A549 (cell line): ENCODE results near the gene ANXA8. TPM values are rescaled to one million over a fixed set of nuclear protein-coding genes. Genes with fewer than 3 reads are reported as not detected.

Experiments
- ATAC-seq, 2 experiments: fragments of 200-7000 bp in 1 of 2; fragments of >200 bp in 1 of 2; cut with Nextera tagmentation in 1 of 2; cut with Tn5 transposase in 1 of 2; 3 replicates each; pipeline versions ENCODE4 v1.8.0 to v1.9.1; 2018 to 2020; ENCODE audit warnings: mild to moderate bottlenecking in 1 of 2, moderate library complexity in 1 of 2
- CTCF ChIA-PET: fragments of 300-600 bp; sonication (Branson Sonifier 250); formaldehyde crosslinking; extraction: SDS; loops from one replicate; lab custom pipeline; 2021; ENCODE audit warnings: antibody characterized with exemption, inconsistent platforms; lab: Yijun Ruan, JAX
- POLR2A ChIA-PET: fragments of 350-600 bp; formaldehyde crosslinking; extraction: SDS; loops from one replicate; lab custom pipeline; 2021; ENCODE audit warnings: antibody characterized with exemption, inconsistent platforms; lab: Yijun Ruan, JAX
- DNase-seq, 2 experiments: peaks; one replicate each; pipeline versions ENCODE4 v3.0.0 to v3.0.0-alpha.2; 2011 to 2016; ENCODE audit warnings: low read depth in 1 of 2, low spot score in 1 of 2
- FAIRE-seq: peaks from 2 replicates; lab custom pipeline; 2011; peaks lifted over from hg19 to GRCh38; lab: Jason Lieb, UNC
- H3K27ac ChIP-seq, 2 experiments: fragments of >200 bp; sonication (Bioruptor Twin); formaldehyde crosslinking; 3 replicates each; pipeline ENCODE4 v1.5.1; 2016 to 2017
- H3K4me1 ChIP-seq: fragments of >200 bp; sonication (Bioruptor Twin); formaldehyde crosslinking; 3 replicates; pipeline ENCODE4 v1.6.1; 2016
- H3K4me2 ChIP-seq: fragments of >200 bp; sonication (Bioruptor Twin); formaldehyde crosslinking; 3 replicates; pipeline ENCODE4 v1.6.1; 2016
- H3K4me3 ChIP-seq: fragments of >200 bp; sonication (Bioruptor Twin); formaldehyde crosslinking; 3 replicates; pipeline ENCODE4 v1.5.1; 2016
- H3K9me3 ChIP-seq: fragments of >200 bp; sonication (Bioruptor Twin); formaldehyde crosslinking; 3 replicates; pipeline ENCODE4 v1.6.1; 2016
- E2F6 ChIP-seq: IDR thresholded peaks from 2 replicates; pipeline ENCODE4 v1.6.1; 2012; ENCODE audit warnings: low read depth, borderline replicate concordance
- EHF ChIP-seq: fragments of 250-450 bp; sonication (Bioruptor Pico); IDR thresholded peaks from 2 replicates; pipeline ENCODE4 v1.5.0; 2020; ENCODE audit warnings: mild to moderate bottlenecking
- FOSL2 ChIP-seq, 2 experiments: fragments of 450-650 bp in 1 of 2; fragments of >200 bp in 1 of 2; sonication (Bioruptor Twin) in 1 of 2; formaldehyde crosslinking; IDR thresholded peaks; 2 replicates each; pipeline versions ENCODE4 v1.5.0 to v1.6.1; 2016 to 2020; ENCODE audit warnings: mild to moderate bottlenecking in 1 of 2, moderate library complexity in 1 of 2
- HDAC2 ChIP-seq: fragments of 200-600 bp; sonication (generic); IDR thresholded peaks from 2 replicates; pipeline ENCODE4 v1.6.1; 2016
- HEYL ChIP-seq: fragments of 250-450 bp; sonication (Bioruptor Pico); IDR thresholded peaks from 2 replicates; pipeline ENCODE4 v1.8.0; 2021; ENCODE audit warnings: mild to moderate bottlenecking, moderate library complexity
- MAZ ChIP-seq: fragments of 150-350 bp; IDR thresholded peaks from 2 replicates; pipeline ENCODE4 v1.6.1; 2014; ENCODE audit warnings: antibody characterized with exemption, low read depth, low read length, borderline replicate concordance
- MYC ChIP-seq: IDR thresholded peaks from 2 replicates; pipeline ENCODE4 v1.6.1; 2012; ENCODE audit warnings: mild to moderate bottlenecking, inconsistent platforms, low read length, improper control_type of control experiment, borderline replicate concordance
- NFE2L2 ChIP-seq: fragments of 150-350 bp; conservative IDR thresholded peaks from 2 replicates; pipeline ENCODE4 v1.6.1; 2014; ENCODE audit warnings: low read length
- POLR2A ChIP-seq: IDR thresholded peaks from 2 replicates; pipeline ENCODE4 v1.6.1; 2012; ENCODE audit warnings: mild to moderate bottlenecking, low read length
- POLR2AphosphoS2 ChIP-seq: conservative IDR thresholded peaks from 2 replicates; pipeline ENCODE4 v1.6.1; 2012; ENCODE audit warnings: low read length, improper control_type of control experiment, inconsistent platforms
- RARB ChIP-seq: fragments of 250-450 bp; sonication (Bioruptor Pico); IDR thresholded peaks from 2 replicates; pipeline ENCODE4 v1.8.0; 2021; ENCODE audit warnings: mild to moderate bottlenecking, moderate library complexity
- RCOR1 ChIP-seq: fragments of 150-350 bp; IDR thresholded peaks from 2 replicates; pipeline ENCODE4 v1.6.1; 2014; ENCODE audit warnings: antibody characterized with exemption, low read length, low read depth
- REST ChIP-seq: fragments of 200-600 bp; sonication (generic); IDR thresholded peaks from 2 replicates; pipeline ENCODE4 v1.6.1; 2016; ENCODE audit warnings: antibody characterized with exemption, mild to moderate bottlenecking, moderate library complexity
- SREBF2 ChIP-seq: fragments of 450-650 bp; IDR thresholded peaks from 2 replicates; pipeline ENCODE4 v1.6.1; 2014; ENCODE audit warnings: mild to moderate bottlenecking, moderate library complexity
- ZC3H11A ChIP-seq: fragments of 450-650 bp; IDR thresholded peaks from 2 replicates; pipeline ENCODE4 v1.6.1; 2014; ENCODE audit warnings: antibody characterized with exemption, mild to moderate bottlenecking
- ZFP36 ChIP-seq: fragments of 450-650 bp; IDR thresholded peaks from 2 replicates; pipeline ENCODE4 v1.6.1; 2014; ENCODE audit warnings: borderline replicate concordance; ENCODE audit not compliant: partially characterized antibody
- WGBS: methylation state at CpG from one replicate; pipeline ENCODE4 v1.1.6; 2017; ENCODE audit errors: missing lambda C conversion rate; 5-methylcytosine and 5-hydroxymethylcytosine counted together
- polyA plus RNA-seq, 4 experiments: library from polyadenylated mRNA; depleted of rRNA in 3 of 4; stranded (reverse); fragments of >200 nt; fragmentation: RNase III in 1 of 4; extraction: RNeasy Plus Mini Kit Qiagen cat#74134 plus additional on column Dnase treatment in 1 of 4; gene quantifications; 2 replicates in 3 of 4; 3 replicates in 1 of 4; pipeline ENCODE4 v1.2.3, GENCODE V29; 2011 to 2017
- TF ChIP-seq, protein P1 (sequence below): fragments of 250-450 bp; sonication (Bioruptor Pico); IDR thresholded peaks from 2 replicates; pipeline ENCODE4 v1.5.0; 2020; ENCODE audit warnings: low read depth, mild to moderate bottlenecking, moderate library complexity
- TF ChIP-seq, protein P2 (sequence below): fragments of 450-650 bp; IDR thresholded peaks from 2 replicates; pipeline ENCODE4 v1.6.1; 2014; ENCODE audit warnings: antibody characterized with exemption
- TF ChIP-seq, protein P3 (sequence below): IDR thresholded peaks from 2 replicates; pipeline ENCODE4 v1.6.1; 2012
- TF ChIP-seq, protein P4 (sequence below): fragments of >200 bp; sonication (Bioruptor Twin); formaldehyde crosslinking; IDR thresholded peaks from 3 replicates; pipeline ENCODE4 v1.6.1; 2016

The ANXA8 gene
- polyA plus RNA-seq, 2 of the 4 experiments (the other 2 are of a cell fraction), result 8.1 to 38.8 TPM

DNA sequence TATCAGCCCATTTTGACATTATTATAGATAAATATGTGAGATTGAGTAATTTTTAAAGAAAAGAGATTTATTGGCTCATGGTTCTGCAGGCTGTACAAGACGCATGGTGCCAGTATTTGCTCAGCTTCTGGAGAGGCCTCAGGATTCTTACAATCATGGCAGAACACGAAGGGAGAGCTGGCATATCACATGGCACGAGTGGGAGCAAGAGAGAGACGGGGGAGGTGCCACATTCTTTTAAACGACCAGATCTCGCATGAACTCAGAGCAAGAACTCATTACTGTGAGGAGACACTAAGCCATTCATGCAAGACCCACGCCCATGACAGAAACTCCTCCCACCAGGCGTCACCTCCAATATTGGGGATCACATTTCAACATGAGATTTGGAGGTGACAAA, 59.7 kb downstream of the ANXA8 start:
- CTCF ChIA-PET, result no interaction called here
- POLR2A ChIA-PET, result no interaction called here
- 60% methylated on average over 8 of the region's 8 CpGs for WGBS
- Histone ChIP-seq H3K9me3 (no peaks in the 10 kb centered on the region; the same call in 2 of the 3 replicates), H3K4me3 (no peak overlapping the region), H3K27ac (no peak overlapping the region), H3K4me2 (no peak overlapping the region)
- DNase-seq, result no peak
- ATAC-seq, result no peak
- TF ChIP-seq HDAC2 (no peak), RCOR1 (no peak), POLR2A (no peak), MYC (no peak), NFE2L2 (no peak), FOSL2 (IDR thresholded peaks at IDR 0.05) (no peak), FOSL2 (CRISPR knock-in tag; IDR thresholded peaks at IDR 0.05) (no peak), ZC3H11A (no peak), HEYL (no peak), EHF (CRISPR knock-in tag) (no peak), MAZ (no peak), POLR2AphosphoS2 (no peak), ZFP36 (no peak), E2F6 (no peak), SREBF2 (no peak), RARB (CRISPR knock-in tag) (no peak), REST (no peak)
- TF ChIP-seq, protein P1, sequence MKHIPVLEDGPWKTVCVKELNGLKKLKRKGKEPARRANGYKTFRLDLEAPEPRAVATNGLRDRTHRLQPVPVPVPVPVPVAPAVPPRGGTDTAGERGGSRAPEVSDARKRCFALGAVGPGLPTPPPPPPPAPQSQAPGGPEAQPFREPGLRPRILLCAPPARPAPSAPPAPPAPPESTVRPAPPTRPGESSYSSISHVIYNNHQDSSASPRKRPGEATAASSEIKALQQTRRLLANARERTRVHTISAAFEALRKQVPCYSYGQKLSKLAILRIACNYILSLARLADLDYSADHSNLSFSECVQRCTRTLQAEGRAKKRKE (CRISPR knock-in tag), result no peak
- TF ChIP-seq, protein P2, sequence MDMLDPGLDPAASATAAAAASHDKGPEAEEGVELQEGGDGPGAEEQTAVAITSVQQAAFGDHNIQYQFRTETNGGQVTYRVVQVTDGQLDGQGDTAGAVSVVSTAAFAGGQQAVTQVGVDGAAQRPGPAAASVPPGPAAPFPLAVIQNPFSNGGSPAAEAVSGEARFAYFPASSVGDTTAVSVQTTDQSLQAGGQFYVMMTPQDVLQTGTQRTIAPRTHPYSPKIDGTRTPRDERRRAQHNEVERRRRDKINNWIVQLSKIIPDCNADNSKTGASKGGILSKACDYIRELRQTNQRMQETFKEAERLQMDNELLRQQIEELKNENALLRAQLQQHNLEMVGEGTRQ, result no peak
- TF ChIP-seq, protein P3, sequence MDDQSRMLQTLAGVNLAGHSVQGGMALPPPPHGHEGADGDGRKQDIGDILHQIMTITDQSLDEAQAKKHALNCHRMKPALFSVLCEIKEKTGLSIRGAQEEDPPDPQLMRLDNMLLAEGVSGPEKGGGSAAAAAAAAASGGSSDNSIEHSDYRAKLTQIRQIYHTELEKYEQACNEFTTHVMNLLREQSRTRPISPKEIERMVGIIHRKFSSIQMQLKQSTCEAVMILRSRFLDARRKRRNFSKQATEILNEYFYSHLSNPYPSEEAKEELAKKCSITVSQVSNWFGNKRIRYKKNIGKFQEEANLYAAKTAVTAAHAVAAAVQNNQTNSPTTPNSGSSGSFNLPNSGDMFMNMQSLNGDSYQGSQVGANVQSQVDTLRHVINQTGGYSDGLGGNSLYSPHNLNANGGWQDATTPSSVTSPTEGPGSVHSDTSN, result no peak
- TF ChIP-seq, protein P4, sequence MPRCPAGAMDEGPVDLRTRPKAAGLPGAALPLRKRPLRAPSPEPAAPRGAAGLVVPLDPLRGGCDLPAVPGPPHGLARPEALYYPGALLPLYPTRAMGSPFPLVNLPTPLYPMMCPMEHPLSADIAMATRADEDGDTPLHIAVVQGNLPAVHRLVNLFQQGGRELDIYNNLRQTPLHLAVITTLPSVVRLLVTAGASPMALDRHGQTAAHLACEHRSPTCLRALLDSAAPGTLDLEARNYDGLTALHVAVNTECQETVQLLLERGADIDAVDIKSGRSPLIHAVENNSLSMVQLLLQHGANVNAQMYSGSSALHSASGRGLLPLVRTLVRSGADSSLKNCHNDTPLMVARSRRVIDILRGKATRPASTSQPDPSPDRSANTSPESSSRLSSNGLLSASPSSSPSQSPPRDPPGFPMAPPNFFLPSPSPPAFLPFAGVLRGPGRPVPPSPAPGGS, result no peak
- TF ChIP-seq, all 56 proteins: peak for 0
- H3K4me1 ChIP-seq, result peaks cover 7% of the 10 kb centered on the region; the same call in 2 of the 3 replicates
- FAIRE-seq, result no peak
